Keratinocyte (primary cell): ENCODE results near the gene PACS2. TPM values are rescaled to one million over a fixed set of nuclear protein-coding genes. Genes with fewer than 3 reads are reported as not detected.

Experiments
- DNase-seq: peaks from one replicate; pipeline ENCODE4 v3.0.0-alpha.2; 2011; ENCODE audit warnings: low read depth, missing footprints, low spot score
- FAIRE-seq: peaks from 2 replicates; lab custom pipeline; 2011; peaks lifted over from hg19 to GRCh38; lab: Jason Lieb, UNC
- H2AFZ ChIP-seq: 2 replicates; pipeline ENCODE4 v1.6.0; 2012; ENCODE audit warnings: low read length, control low read depth, inconsistent platforms; ENCODE audit not compliant: control insufficient read depth
- H3K27ac ChIP-seq: 2 replicates; pipeline ENCODE4 v1.5.1; 2011; ENCODE audit warnings: low read length; ENCODE audit not compliant: control insufficient read depth, insufficient read depth
- H3K27me3 ChIP-seq: 3 replicates; pipeline ENCODE4 v1.6.0; 2011; ENCODE audit warnings: low read length; ENCODE audit not compliant: control insufficient read depth, insufficient read depth; ENCODE audit errors: extremely low read depth
- H3K36me3 ChIP-seq, 2 experiments: 2 replicates in 1 of 2; 3 replicates in 1 of 2; pipeline ENCODE4 v1.5.1; 2011; ENCODE audit warnings: low read length in 2 of 2, mild to moderate bottlenecking in 1 of 2; ENCODE audit not compliant: control insufficient read depth in 2 of 2, insufficient read depth in 2 of 2; ENCODE audit errors: extremely low read depth in 1 of 2
- H3K4me1 ChIP-seq: 3 replicates; pipeline ENCODE4 v1.5.1; 2011; ENCODE audit warnings: low read length; ENCODE audit not compliant: control insufficient read depth, insufficient read depth; ENCODE audit errors: extremely low read depth
- H3K4me2 ChIP-seq: 3 replicates; pipeline ENCODE4 v1.6.0; 2011; ENCODE audit warnings: low read depth, low read length; ENCODE audit not compliant: control insufficient read depth, insufficient read depth; ENCODE audit errors: extremely low read depth
- H3K4me3 ChIP-seq, 3 experiments: fragments of 200-600 bp in 1 of 3; sonication (generic) in 1 of 3; 2 replicates in 2 of 3; 3 replicates in 1 of 3; pipeline ENCODE4 v1.5.1; 2011 to 2016; ENCODE audit warnings: low read length in 3 of 3, mild to moderate bottlenecking in 3 of 3, control low read depth in 2 of 3, inconsistent platforms in 1 of 3, low read depth in 1 of 3, mixed read lengths in 1 of 3, mixed run types in 1 of 3, moderate library complexity in 1 of 3; ENCODE audit not compliant: control insufficient read depth in 2 of 3, insufficient read depth in 2 of 3; ENCODE audit errors: extremely low read depth in 1 of 3
- H3K79me2 ChIP-seq: 2 replicates; pipeline ENCODE4 v1.6.0; 2012; ENCODE audit warnings: low read length; ENCODE audit not compliant: control insufficient read depth, insufficient read depth
- H3K9ac ChIP-seq: 3 replicates; pipeline ENCODE4 v1.6.0; 2011; ENCODE audit warnings: low read length; ENCODE audit not compliant: control insufficient read depth, insufficient read depth; ENCODE audit errors: extremely low read depth
- H3K9me1 ChIP-seq: 3 replicates; pipeline ENCODE4 v1.6.0; 2011; ENCODE audit warnings: low read length; ENCODE audit not compliant: control insufficient read depth, insufficient read depth; ENCODE audit errors: extremely low read depth
- H3K9me3 ChIP-seq: 2 replicates; pipeline ENCODE4 v1.5.1; 2012; ENCODE audit warnings: low read depth, low read length; ENCODE audit not compliant: control insufficient read depth
- H4K20me1 ChIP-seq: 3 replicates; pipeline ENCODE4 v1.6.0; 2011; ENCODE audit warnings: low read length; ENCODE audit not compliant: control insufficient read depth, insufficient read depth; ENCODE audit errors: extremely low read depth
- EZH2 ChIP-seq: IDR thresholded peaks from one replicate; pipeline ENCODE4 v1.6.1; 2012; ENCODE audit warnings: inconsistent platforms, mild to moderate bottlenecking, low read length, moderate library complexity
- dilution Hi-C: fragments of 300-500 bp; cut with MboI; formaldehyde crosslinking; loops from one replicate; pipeline ENCODE4 v1.7.0; 2020; ENCODE audit warnings: low sequenced_read_pairs; ENCODE audit not compliant: extremely low pct_ligation_motif_present
- polyA plus RNA-seq, 5 experiments: library from polyadenylated mRNA; depleted of rRNA in 3 of 5; stranded (reverse) in 3 of 5; stranded (forward) in 1 of 5; unstranded in 1 of 5; fragments of >200 nt; gene quantifications; 1 replicate in 1 of 5; 2 replicates in 3 of 5; 3 replicates in 1 of 5; pipeline versions ENCODE4 v1.2.1 to v1.2.3, GENCODE V29; 2011 to 2012; ENCODE audit warnings: missing spikeins in 2 of 5, low read depth in 1 of 5, low replicate concordance in 1 of 5
- TF ChIP-seq, protein P1 (sequence below), 3 experiments: IDR thresholded peaks in 1 of 3; conservative IDR thresholded peaks in 1 of 3; optimal IDR thresholded peaks in 1 of 3; 2 replicates in 2 of 3; 3 replicates in 1 of 3; pipeline versions ENCODE3 to v1.5.1; 2011; ENCODE audit warnings: low read length in 3 of 3, mild to moderate bottlenecking in 3 of 3, moderate library complexity in 2 of 3, control low read depth in 1 of 3, inconsistent platforms in 1 of 3; ENCODE audit not compliant: insufficient read depth in 2 of 3; ENCODE audit errors: extremely low read depth in 1 of 3

PACS2 gene
- polyA plus RNA-seq, 1 donor (not counting 4 experiments of a cell fraction or from before 2014, with no cell fraction given), result 11.8 TPM

DNA sequence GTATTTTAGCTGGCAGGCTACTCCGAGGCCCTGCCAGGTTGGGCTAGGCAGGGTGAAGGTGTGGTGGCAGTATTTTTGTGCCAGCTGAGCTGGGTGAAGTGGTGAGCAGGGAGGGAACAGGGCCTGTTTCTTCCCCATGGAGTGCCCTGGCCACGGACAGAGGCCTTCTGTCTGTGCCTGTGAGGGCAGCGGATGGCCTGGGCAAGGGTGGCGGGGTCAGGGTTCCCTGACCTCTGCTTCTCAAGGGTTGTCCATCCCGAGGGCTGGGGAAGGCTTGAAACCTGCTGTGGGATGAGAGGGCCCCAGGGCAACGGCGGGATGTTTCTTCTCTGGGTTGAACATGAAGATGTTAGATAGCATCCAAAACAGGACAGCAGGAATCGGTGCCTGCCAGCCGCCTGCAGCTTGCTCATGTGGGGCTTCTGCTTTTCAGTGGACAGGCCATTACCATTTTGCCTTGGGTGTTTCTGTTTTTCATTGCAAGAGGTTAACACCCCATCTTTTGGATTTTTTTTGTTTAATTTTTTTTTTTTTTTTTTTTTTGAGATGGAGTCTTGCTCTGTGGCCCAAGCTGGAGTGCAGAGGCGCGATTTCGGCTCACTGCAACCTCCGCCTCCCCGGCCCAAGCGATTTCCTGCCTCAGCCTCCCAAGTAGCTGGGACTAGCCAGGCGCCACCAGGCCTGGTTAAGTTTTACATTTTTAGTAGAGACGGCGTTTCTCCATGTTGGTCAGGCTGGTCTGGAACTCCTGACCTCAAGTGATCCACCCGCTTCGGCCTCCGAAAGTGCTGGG is 108.3 kb downstream of the PACS2 start:
- Histone ChIP-seq H3K27ac (no peak overlapping the region), H3K4me3 (no peak overlapping the region), H3K36me3 (peaks cover 11 to 21% of the 10 kb centered on the region in 2 experiments), H3K4me1 (peaks cover 10% of the 10 kb centered on the region), H3K4me2 (no peak overlapping the region), H3K9ac (no peak overlapping the region), H3K9me1 (no peaks in the 10 kb centered on the region), H4K20me1 (peaks cover 13% of the 10 kb centered on the region), H3K79me2 (peaks cover 75% of the 10 kb centered on the region), H3K27me3 (no peaks in the 10 kb centered on the region), H2AFZ (no peak overlapping the region), H3K9me3 (no peaks in the 10 kb centered on the region)
- TF ChIP-seq, protein P1, sequence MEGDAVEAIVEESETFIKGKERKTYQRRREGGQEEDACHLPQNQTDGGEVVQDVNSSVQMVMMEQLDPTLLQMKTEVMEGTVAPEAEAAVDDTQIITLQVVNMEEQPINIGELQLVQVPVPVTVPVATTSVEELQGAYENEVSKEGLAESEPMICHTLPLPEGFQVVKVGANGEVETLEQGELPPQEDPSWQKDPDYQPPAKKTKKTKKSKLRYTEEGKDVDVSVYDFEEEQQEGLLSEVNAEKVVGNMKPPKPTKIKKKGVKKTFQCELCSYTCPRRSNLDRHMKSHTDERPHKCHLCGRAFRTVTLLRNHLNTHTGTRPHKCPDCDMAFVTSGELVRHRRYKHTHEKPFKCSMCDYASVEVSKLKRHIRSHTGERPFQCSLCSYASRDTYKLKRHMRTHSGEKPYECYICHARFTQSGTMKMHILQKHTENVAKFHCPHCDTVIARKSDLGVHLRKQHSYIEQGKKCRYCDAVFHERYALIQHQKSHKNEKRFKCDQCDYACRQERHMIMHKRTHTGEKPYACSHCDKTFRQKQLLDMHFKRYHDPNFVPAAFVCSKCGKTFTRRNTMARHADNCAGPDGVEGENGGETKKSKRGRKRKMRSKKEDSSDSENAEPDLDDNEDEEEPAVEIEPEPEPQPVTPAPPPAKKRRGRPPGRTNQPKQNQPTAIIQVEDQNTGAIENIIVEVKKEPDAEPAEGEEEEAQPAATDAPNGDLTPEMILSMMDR (optimal IDR thresholded peaks at IDR 0.05 in 1 of 3, IDR thresholded peaks at IDR 0.05 in 1 of 3, conservative IDR thresholded peaks at IDR 0.05 in 1 of 3; ENCODE audit: extremely low read depth in 1 of 3, insufficient read depth in 2 of 3, low read length in 3 of 3), result no peak
- no peak for TF ChIP-seq EZH2
- FAIRE-seq (no peak), DNase-seq (no peak)
- dilution Hi-C loops, result no loop called here

DNA sequence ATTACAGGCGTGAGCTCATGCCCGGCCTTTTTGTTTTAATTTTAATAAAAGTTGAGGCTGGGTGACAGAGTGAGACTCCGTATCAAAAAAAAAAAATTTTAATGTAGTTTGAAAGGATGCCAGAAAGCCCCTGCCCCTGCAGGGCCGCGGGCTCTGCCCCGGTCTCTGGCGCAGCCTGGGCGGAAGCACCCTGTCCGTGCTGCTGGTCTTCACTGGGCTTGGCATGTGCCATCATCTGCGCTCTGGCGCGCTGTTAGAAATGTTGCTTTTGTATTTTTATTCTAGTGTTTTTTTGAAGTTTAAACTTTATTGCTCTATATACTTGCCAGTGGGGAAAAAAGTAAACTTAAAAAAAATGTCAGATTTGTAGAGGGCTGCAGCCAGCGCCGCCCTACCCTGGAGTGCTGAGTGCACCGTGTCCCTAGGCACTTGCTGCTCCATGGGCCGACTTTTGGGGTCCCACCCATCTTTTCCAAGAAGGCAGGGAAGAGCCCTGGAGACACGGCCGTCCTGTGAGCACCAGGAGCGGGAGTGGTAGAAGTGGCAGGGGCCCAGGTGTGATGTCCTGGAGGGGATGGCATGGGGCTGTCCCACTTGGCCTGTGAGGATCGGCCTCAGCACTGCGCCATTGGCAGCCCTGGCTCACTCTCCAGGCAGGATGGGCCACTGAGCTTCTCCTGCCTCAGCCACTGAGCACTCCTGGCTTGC is 109.1 kb downstream of the PACS2 start:
- peaks cover 10% of the 10 kb centered on the region for H3K4me1 ChIP-seq
- H3K4me2 ChIP-seq, result no peak overlapping the region
- peaks cover 83% of the 10 kb centered on the region for H3K79me2 ChIP-seq
- DNase-seq (no peak), FAIRE-seq (no peak)
- H3K9ac ChIP-seq, result no peak overlapping the region
- H3K36me3 ChIP-seq, result peaks cover 11 to 24% of the 10 kb centered on the region in 2 experiments
- no peak overlapping the region for H3K27ac ChIP-seq
- H4K20me1 ChIP-seq, result peaks cover 14% of the 10 kb centered on the region
- dilution Hi-C loops, result no loop called here
- H3K27me3 ChIP-seq, result no peaks in the 10 kb centered on the region
- no peaks in the 10 kb centered on the region for H3K9me3 ChIP-seq
- H3K4me3 ChIP-seq, result no peak overlapping the region
- no peak overlapping the region for H2AFZ ChIP-seq
- no peak for TF ChIP-seq EZH2
- TF ChIP-seq, protein P1 (optimal IDR thresholded peaks at IDR 0.05 in 1 of 3, IDR thresholded peaks at IDR 0.05 in 1 of 3, conservative IDR thresholded peaks at IDR 0.05 in 1 of 3; ENCODE audit: extremely low read depth in 1 of 3, insufficient read depth in 2 of 3, low read length in 3 of 3), result no peak
- no peaks in the 10 kb centered on the region for H3K9me1 ChIP-seq
